Liver (tissue), 9 donors: Measurements from ENCODE around the gene RARB. TPM values are rescaled to one million over a fixed set of nuclear protein-coding genes. Genes with fewer than 3 reads are reported as not detected.

Experiments
- DNase-seq: peaks from one replicate; pipeline ENCODE4 v3.0.0-alpha.2; 2017; ENCODE audit warnings: low spot score
- H3K27ac ChIP-seq, 2 donors: one replicate each; pipeline ENCODE4 v1.7.0; 2013; ENCODE audit warnings: inconsistent platforms in 2 of 2, low read length in 2 of 2, control low read depth in 1 of 2, low read depth in 1 of 2, mild to moderate bottlenecking in 1 of 2
- H3K27me3 ChIP-seq, 4 donors: one replicate each; pipeline versions ENCODE4 v1.6.1 to v1.7.0; 2013; ENCODE audit warnings: low read length in 3 of 4, inconsistent platforms in 1 of 4, mild to moderate bottlenecking in 1 of 4, moderate library complexity in 1 of 4; ENCODE audit not compliant: control insufficient read depth in 4 of 4, insufficient read depth in 4 of 4
- H3K36me3 ChIP-seq, 4 donors: one replicate each; pipeline versions ENCODE4 v1.6.1 to v1.7.0; 2013; ENCODE audit warnings: low read length in 3 of 4, mild to moderate bottlenecking in 3 of 4, low read depth in 1 of 4, moderate library complexity in 1 of 4; ENCODE audit not compliant: control insufficient read depth in 4 of 4, insufficient read depth in 3 of 4
- H3K4me1 ChIP-seq, 4 donors: one replicate each; pipeline versions ENCODE4 v1.6.1 to v1.7.0; 2013; ENCODE audit warnings: low read length in 3 of 4, mild to moderate bottlenecking in 3 of 4, moderate library complexity in 1 of 4; ENCODE audit not compliant: control insufficient read depth in 4 of 4, insufficient read depth in 4 of 4
- H3K4me3 ChIP-seq, 3 donors: one replicate each; pipeline versions ENCODE4 v1.6.1 to v1.7.0; 2013; ENCODE audit warnings: low read length in 3 of 3, control low read depth in 1 of 3, low read depth in 1 of 3, mild to moderate bottlenecking in 1 of 3
- H3K9ac ChIP-seq, 2 donors: one replicate each; pipeline ENCODE4 v1.7.0; 2013; ENCODE audit warnings: low read length in 2 of 2, mild to moderate bottlenecking in 2 of 2, moderate library complexity in 2 of 2, control low read depth in 1 of 2, low read depth in 1 of 2
- H3K9me3 ChIP-seq, 4 donors: one replicate each; pipeline versions ENCODE4 v1.6.1 to v1.7.0; 2013; ENCODE audit warnings: low read length in 3 of 4; ENCODE audit not compliant: control insufficient read depth in 4 of 4
- HNF4G ChIP-seq: IDR thresholded peaks from 2 replicates; pipeline ENCODE4 v1.6.1; 2016; ENCODE audit warnings: antibody characterized with exemption
- NR2F2 ChIP-seq: IDR thresholded peaks from 2 replicates; pipeline ENCODE4 v1.6.1; 2016; ENCODE audit warnings: antibody characterized with exemption
- RAD21 ChIP-seq, 2 donors: IDR thresholded peaks; 2 replicates each; pipeline ENCODE4 v1.6.1; 2016; ENCODE audit warnings: antibody characterized with exemption in 2 of 2, mild to moderate bottlenecking in 2 of 2
- RXRA ChIP-seq, 2 donors: IDR thresholded peaks; 2 replicates each; pipeline ENCODE4 v1.6.1; 2017 to 2018; ENCODE audit warnings: antibody characterized with exemption in 2 of 2, mild to moderate bottlenecking in 1 of 2
- SP1 ChIP-seq: IDR thresholded peaks from 2 replicates; pipeline ENCODE4 v1.6.1; 2018; ENCODE audit warnings: antibody characterized with exemption, mild to moderate bottlenecking
- TAF1 ChIP-seq: conservative IDR thresholded peaks from 2 replicates; pipeline ENCODE4 v1.6.1; 2016; ENCODE audit warnings: antibody characterized with exemption, mild to moderate bottlenecking
- YY1 ChIP-seq: IDR thresholded peaks from 2 replicates; pipeline ENCODE4 v1.6.1; 2016; ENCODE audit warnings: antibody characterized with exemption, mild to moderate bottlenecking
- WGBS: extraction: QIAGEN DNeasy Blood & Tissue Kit; methylation state at CpG from one replicate; pipeline ENCODE4 v1.1.7; 2013; 5-methylcytosine and 5-hydroxymethylcytosine counted together
- polyA plus RNA-seq, 2 donors: library from polyadenylated mRNA; stranded (reverse) in 1 of 2; unstranded in 1 of 2; fragments of 200-250 nt in 1 of 2; fragments of >200 nt in 1 of 2; fragmentation: Nextera tagmentation in 1 of 2; extraction: Ambion mirVana in 1 of 2; gene quantifications; one replicate each; pipeline versions ENCODE4 v1.2.1 to v1.2.3, GENCODE V29; 2013 to 2015
- total RNA-seq, 2 donors: library from RNA; depleted of rRNA; stranded (reverse); fragments of >200 nt; gene quantifications; one replicate each; pipeline ENCODE4 v1.2.3, GENCODE V29; 2014
- TF ChIP-seq, protein P1 (sequence below): IDR thresholded peaks from 2 replicates; pipeline ENCODE4 v1.6.1; 2016; ENCODE audit warnings: antibody characterized with exemption, mild to moderate bottlenecking
- TF ChIP-seq, protein P2 (sequence below): fragments of 150-350 bp; IDR thresholded peaks from 2 replicates; pipeline ENCODE4 v1.5.1; 2017; ENCODE audit warnings: improper control_type of control experiment, low read depth, low read length; ENCODE audit not compliant: missing input control
- TF ChIP-seq, protein P3 (sequence below): IDR thresholded peaks from 2 replicates; pipeline ENCODE4 v1.6.1; 2016; ENCODE audit warnings: antibody characterized with exemption
- TF ChIP-seq, protein P4 (sequence below): IDR thresholded peaks from 2 replicates; pipeline ENCODE4 v1.6.1; 2016; ENCODE audit warnings: antibody characterized with exemption
- donor health status: healthy.
- donor health status: healthy.
- donor health status: healthy.
- donor health status: healthy.
- donor health status: healthy.

RARB gene
- total and polyA plus RNA-seq, 4 donors: 2.1 to 3.3 (median 2.3) TPM

DNA sequence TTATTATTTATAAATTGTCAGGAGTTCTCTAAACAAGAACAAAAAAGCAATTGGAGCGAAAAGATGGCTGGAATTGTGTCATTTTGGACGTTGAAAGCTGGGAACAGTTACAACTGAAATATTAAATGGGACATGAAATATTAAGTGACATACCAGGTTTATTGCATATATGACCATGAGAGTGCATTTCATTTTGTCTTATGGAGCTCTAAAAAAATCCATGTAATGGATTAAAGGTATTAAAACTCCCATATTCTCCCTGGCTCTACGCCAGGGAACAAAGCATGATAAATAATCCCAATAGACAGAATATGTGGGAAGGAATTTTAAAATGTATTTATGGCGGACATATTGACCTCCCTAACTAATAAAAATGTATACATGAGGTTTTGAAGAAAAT is 17.7 kb downstream of the RARB start:
- no peak for DNase-seq
- Histone ChIP-seq H3K9ac (no peak overlapping the region), H3K27ac (no peak overlapping the region), H3K9me3 (no peaks in the 10 kb centered on the region), H3K4me1 (peaks cover 0 to 12% (median 7%) of the 10 kb centered on the region in 4 donors), H3K4me3 (no peak overlapping the region), H3K27me3 (no peaks in the 10 kb centered on the region), H3K36me3 (no peaks in the 10 kb centered on the region)
- WGBS: 90% methylated on average over 4 of the region's 4 CpGs
- TF ChIP-seq, protein P1, sequence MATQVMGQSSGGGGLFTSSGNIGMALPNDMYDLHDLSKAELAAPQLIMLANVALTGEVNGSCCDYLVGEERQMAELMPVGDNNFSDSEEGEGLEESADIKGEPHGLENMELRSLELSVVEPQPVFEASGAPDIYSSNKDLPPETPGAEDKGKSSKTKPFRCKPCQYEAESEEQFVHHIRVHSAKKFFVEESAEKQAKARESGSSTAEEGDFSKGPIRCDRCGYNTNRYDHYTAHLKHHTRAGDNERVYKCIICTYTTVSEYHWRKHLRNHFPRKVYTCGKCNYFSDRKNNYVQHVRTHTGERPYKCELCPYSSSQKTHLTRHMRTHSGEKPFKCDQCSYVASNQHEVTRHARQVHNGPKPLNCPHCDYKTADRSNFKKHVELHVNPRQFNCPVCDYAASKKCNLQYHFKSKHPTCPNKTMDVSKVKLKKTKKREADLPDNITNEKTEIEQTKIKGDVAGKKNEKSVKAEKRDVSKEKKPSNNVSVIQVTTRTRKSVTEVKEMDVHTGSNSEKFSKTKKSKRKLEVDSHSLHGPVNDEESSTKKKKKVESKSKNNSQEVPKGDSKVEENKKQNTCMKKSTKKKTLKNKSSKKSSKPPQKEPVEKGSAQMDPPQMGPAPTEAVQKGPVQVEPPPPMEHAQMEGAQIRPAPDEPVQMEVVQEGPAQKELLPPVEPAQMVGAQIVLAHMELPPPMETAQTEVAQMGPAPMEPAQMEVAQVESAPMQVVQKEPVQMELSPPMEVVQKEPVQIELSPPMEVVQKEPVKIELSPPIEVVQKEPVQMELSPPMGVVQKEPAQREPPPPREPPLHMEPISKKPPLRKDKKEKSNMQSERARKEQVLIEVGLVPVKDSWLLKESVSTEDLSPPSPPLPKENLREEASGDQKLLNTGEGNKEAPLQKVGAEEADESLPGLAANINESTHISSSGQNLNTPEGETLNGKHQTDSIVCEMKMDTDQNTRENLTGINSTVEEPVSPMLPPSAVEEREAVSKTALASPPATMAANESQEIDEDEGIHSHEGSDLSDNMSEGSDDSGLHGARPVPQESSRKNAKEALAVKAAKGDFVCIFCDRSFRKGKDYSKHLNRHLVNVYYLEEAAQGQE: no peak
- TF ChIP-seq NR2F2 (no peak), RXRA (IDR thresholded peaks at IDR 0.05) (no peak), YY1 (no peak)

DNA sequence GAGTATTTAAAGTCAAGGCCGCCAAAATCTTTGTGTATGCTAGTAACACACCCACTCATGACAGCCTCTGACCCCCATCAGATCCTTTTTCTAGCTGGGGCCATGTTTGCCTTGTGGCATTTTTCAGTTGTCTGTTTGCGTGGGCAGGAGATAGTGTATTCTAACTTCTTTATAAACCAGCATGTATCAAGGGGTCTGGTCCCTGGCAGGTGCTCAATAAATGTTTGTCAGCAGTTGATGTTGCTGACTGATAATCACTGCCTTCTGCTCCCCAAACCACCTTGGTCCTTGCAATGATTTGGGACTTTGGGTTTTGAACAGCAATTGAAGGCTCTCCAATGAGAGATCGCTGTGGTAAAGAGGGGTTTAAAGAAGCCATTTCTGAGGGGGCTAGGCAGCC is 19.2 kb downstream of the RARB start:
- H3K27ac ChIP-seq: no peak overlapping the region
- 81% methylated on average over 3 of the region's 3 CpGs for WGBS
- no peaks in the 10 kb centered on the region for H3K36me3 ChIP-seq
- TF ChIP-seq, protein P2, sequence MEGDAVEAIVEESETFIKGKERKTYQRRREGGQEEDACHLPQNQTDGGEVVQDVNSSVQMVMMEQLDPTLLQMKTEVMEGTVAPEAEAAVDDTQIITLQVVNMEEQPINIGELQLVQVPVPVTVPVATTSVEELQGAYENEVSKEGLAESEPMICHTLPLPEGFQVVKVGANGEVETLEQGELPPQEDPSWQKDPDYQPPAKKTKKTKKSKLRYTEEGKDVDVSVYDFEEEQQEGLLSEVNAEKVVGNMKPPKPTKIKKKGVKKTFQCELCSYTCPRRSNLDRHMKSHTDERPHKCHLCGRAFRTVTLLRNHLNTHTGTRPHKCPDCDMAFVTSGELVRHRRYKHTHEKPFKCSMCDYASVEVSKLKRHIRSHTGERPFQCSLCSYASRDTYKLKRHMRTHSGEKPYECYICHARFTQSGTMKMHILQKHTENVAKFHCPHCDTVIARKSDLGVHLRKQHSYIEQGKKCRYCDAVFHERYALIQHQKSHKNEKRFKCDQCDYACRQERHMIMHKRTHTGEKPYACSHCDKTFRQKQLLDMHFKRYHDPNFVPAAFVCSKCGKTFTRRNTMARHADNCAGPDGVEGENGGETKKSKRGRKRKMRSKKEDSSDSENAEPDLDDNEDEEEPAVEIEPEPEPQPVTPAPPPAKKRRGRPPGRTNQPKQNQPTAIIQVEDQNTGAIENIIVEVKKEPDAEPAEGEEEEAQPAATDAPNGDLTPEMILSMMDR: no peak
- TF ChIP-seq, protein P3, sequence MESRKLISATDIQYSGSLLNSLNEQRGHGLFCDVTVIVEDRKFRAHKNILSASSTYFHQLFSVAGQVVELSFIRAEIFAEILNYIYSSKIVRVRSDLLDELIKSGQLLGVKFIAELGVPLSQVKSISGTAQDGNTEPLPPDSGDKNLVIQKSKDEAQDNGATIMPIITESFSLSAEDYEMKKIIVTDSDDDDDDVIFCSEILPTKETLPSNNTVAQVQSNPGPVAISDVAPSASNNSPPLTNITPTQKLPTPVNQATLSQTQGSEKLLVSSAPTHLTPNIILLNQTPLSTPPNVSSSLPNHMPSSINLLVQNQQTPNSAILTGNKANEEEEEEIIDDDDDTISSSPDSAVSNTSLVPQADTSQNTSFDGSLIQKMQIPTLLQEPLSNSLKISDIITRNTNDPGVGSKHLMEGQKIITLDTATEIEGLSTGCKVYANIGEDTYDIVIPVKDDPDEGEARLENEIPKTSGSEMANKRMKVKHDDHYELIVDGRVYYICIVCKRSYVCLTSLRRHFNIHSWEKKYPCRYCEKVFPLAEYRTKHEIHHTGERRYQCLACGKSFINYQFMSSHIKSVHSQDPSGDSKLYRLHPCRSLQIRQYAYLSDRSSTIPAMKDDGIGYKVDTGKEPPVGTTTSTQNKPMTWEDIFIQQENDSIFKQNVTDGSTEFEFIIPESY: no peak
- TF ChIP-seq, protein P4, sequence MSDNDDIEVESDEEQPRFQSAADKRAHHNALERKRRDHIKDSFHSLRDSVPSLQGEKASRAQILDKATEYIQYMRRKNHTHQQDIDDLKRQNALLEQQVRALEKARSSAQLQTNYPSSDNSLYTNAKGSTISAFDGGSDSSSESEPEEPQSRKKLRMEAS: no peak
- TF ChIP-seq RAD21 (IDR thresholded peaks at IDR 0.05): no peak
- H3K9ac ChIP-seq: no peak overlapping the region
- no peaks in the 10 kb centered on the region for H3K27me3 ChIP-seq
- H3K4me1 ChIP-seq: peaks cover 0 to 12% (median 7%) of the 10 kb centered on the region in 4 donors
- no peaks in the 10 kb centered on the region for H3K9me3 ChIP-seq
- no peak overlapping the region for H3K4me3 ChIP-seq
- no peak for DNase-seq

DNA sequence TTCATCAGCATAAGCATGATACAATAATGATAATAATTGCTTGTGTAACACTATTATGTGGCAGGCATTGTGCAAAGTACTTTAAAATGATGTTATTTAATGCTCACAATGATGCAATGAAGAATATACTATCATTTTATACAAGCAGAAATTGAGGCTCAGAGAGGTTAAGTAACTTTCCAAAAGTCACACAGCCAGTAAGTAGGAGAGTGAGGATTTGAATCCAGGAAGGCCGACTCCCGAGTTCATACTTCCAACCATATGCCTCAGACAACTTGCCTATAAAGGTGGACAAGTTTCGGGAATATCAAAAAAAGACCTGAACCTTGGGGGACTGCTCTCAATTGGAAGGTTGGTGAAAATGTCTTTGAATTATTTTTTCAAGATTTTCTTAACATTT is 19.9 kb downstream of the RARB start:
- peaks cover 0 to 12% (median 7%) of the 10 kb centered on the region in 4 donors for H3K4me1 ChIP-seq
- 96% methylated on average over 3 of the region's 3 CpGs for WGBS
- DNase-seq: no peak
- no peak overlapping the region for H3K9ac ChIP-seq
- H3K4me3 ChIP-seq: no peak overlapping the region
- no peak overlapping the region for H3K27ac ChIP-seq
- no peaks in the 10 kb centered on the region for H3K36me3 ChIP-seq
- no peaks in the 10 kb centered on the region for H3K27me3 ChIP-seq
- no peaks in the 10 kb centered on the region for H3K9me3 ChIP-seq
- TF ChIP-seq, protein P3: no peak
- TF ChIP-seq, protein P1: no peak
- TF ChIP-seq RXRA (IDR thresholded peaks at IDR 0.05): no peak
- no peak for TF ChIP-seq RAD21 (IDR thresholded peaks at IDR 0.05)
- TF ChIP-seq HNF4G: no peak
- TF ChIP-seq TAF1: no peak
- TF ChIP-seq SP1: no peak
- TF ChIP-seq NR2F2: no peak
